ENCODE results near the gene PCMT1. TPM values are rescaled to one million over a fixed set of nuclear protein-coding genes. Genes with fewer than 3 reads are reported as not detected.

The PCMT1 gene
- total and polyA plus RNA-seq, 9 of the 15 experiments (the other 6 are each of a cell fraction or from before 2014, with no cell fraction given) = 217 to 541 (median 327) TPM

- Histone ChIP-seq H3K27ac (ENCODE audit: extremely low read depth, low read depth, low read length) (no peak overlapping the region), H4K20me1 (replicated peaks; ENCODE audit: control insufficient read depth, insufficient read depth, low read length) (no peaks in the 10 kb centered on the region), H3K36me3 (ENCODE audit: control insufficient read depth, insufficient read depth, low read length) (no peaks in the 10 kb centered on the region), H3K79me2 (ENCODE audit: control insufficient read depth, insufficient read depth, low read length) (no peaks in the 10 kb centered on the region), H2AFZ (ENCODE audit: low read depth, low read length) (no peak overlapping the region; the same call in 1 of the 2 replicates), H3K4me3 (no peak overlapping the region), H3K27me3 (ENCODE audit: control insufficient read depth in 2 of 2, insufficient read depth in 2 of 2, low read length in 2 of 2) (no peaks in the 10 kb centered on the region), H3K9me3 (replicated peaks; ENCODE audit: control insufficient read depth, insufficient read depth, low read depth, low read length) (no peaks in the 10 kb centered on the region), H3K9me1 (ENCODE audit: control insufficient read depth, insufficient read depth, low read length) (no peaks in the 10 kb centered on the region), H3K4me1 (replicated peaks in 1 of 2; ENCODE audit: control insufficient read depth in 2 of 2, insufficient read depth in 2 of 2, low read length in 2 of 2) (peaks cover 5 to 10% of the 10 kb centered on the region in 2 experiments; a peak in 4 of 5 replicates), H3K9ac (ENCODE audit: insufficient read depth in 1 of 2, low read depth in 2 of 2, low read length in 2 of 2) (no peak overlapping the region), H3K4me2 (ENCODE audit: insufficient read depth, low read length) (no peak overlapping the region)
- CTCF ChIA-PET (ENCODE audit: low intra/inter-chr PET ratio) = no interaction called here
- ATAC-seq (peak; percentile 79), DNase-seq (ENCODE audit: extremely low read depth in 1 of 4, low spot score in 3 of 4) (peak; percentile 40 to 54 (median 44)), FAIRE-seq (no peak)
- BruUV-seq (replicated peaks) = no TSS peak
- in situ Hi-C loops (cut with MboI) = loop anchor here (5.0 kb wide), 1 partner anchor 98 kb away; no protein-coding TSS in a partner anchor
- 58% methylated on average over 7 of the region's 7 CpGs for WGBS (ENCODE audit: insufficient coverage, low coverage, missing lambda C conversion rate)
- POLR2A ChIA-PET = interaction anchor here (0.6 to 1.8 kb wide), 4 partner anchors 9 to 284 kb away, joined by 3 to 4 read pairs (median 4); no protein-coding TSS in a partner anchor
- intact Hi-C loops (cut with micrococcal nuclease) = no loop called here
- TF ChIP-seq YBX1 (IDR thresholded peaks at IDR 0.05) (no peak), EGR1 (conservative IDR thresholded peaks at IDR 0.05) (no peak), ZBTB33 (CRISPR knock-in tag; IDR thresholded peaks at IDR 0.05) (peak; percentile 87), CTCF (IDR thresholded peaks at IDR 0.05 in 2 of 3, conservative IDR thresholded peaks at IDR 0.05 in 1 of 3; ENCODE audit: insufficient read depth in 2 of 3, low read depth in 1 of 3, low read length in 3 of 3) (peak; percentile 55 to 88 (median 57); a peak in 5 of 6 replicates), BRD4 (IDR thresholded peaks at IDR 0.05) (no peak), STAT5B (CRISPR knock-in tag; IDR thresholded peaks at IDR 0.05) (no peak), PRMT5 (CRISPR knock-in tag; IDR thresholded peaks at IDR 0.05) (no peak), NFYB (IDR thresholded peaks at IDR 0.05; ENCODE audit: extremely low read depth, insufficient read length) (no peak), RBM14 (IDR thresholded peaks at IDR 0.05; ENCODE audit: borderline replicate concordance, insufficient read depth, low read depth, low read length) (no peak), JUND (IDR thresholded peaks at IDR 0.05; ENCODE audit: borderline replicate concordance, low read depth, low read length) (no peak), JUND (tag; IDR thresholded peaks at IDR 0.05; ENCODE audit: borderline replicate concordance, low read depth, low read length) (no peak), SRSF3 (IDR thresholded peaks at IDR 0.05; ENCODE audit: insufficient read depth, low read length) (no peak), PKNOX1 (IDR thresholded peaks at IDR 0.05) (peak; percentile 44; the same call in 1 of the 2 replicates), RAD21 (CRISPR knock-in tag; conservative IDR thresholded peaks at IDR 0.05 in 1 of 2, IDR thresholded peaks at IDR 0.05 in 1 of 2) (peak in 1 of 2 experiments; percentile 36; a peak in 1 of 4 replicates), MCM3 (IDR thresholded peaks at IDR 0.05) (no peak), THRB (CRISPR knock-in tag; conservative IDR thresholded peaks at IDR 0.05) (no peak), MEIS2 (IDR thresholded peaks at IDR 0.05; ENCODE audit: partially characterized antibody) (peak; percentile 41)
Observed at GRCh38 chr6:149820506-149820905, 71.0 kb downstream of the PCMT1 start.
